Heart left ventricle (tissue), 13 donors: ENCODE results near the gene SMARCB1.

Experiments used
- POLR2A ChIP-seq, 2 donors: fragments of 450-650 bp; IDR thresholded peaks; one replicate each; pipeline ENCODE4 v1.6.1; 2017; ENCODE audit warnings: antibody characterized with exemption in 2 of 2, mild to moderate bottlenecking in 2 of 2, moderate library complexity in 2 of 2
- TF ChIP-seq, protein P1 (sequence below), 12 donors: fragments of 200-600 bp; sonication (generic) in 4 of 12; IDR thresholded peaks; one replicate each; pipeline versions ENCODE4 v1.5.0 to v1.8.0; 2018 to 2022; ENCODE audit warnings: antibody characterized with exemption in 12 of 12, mild to moderate bottlenecking in 5 of 12
- donor health status: ischemic (EF 13 %, LVEDD 7.1; RV severe dilation, severe dysfunction).
- donor health status: DM: no; HTN: yes; CAD: no.
- donor health status: DM: no; HTN: no; CAD: no.
- donor health status: ischemic (EF 25% LVEDD 6.9; RV normal size, moderate dysfunction).
- donor health status: ischemic (EF 25% LVEDD 5.7; RV mildly dilated, moderate dysfunction).
- donor health status: ischemic (EF 35%, LVEDD 5.7; RV mildly dilated, moderate dysfunction).
- donor health status: nonischemic (EF 11% LVEDD 7.7; RV severe dilation, severe dysfunction).
- donor health status: DM: yes; HTN: yes; CAD: no.
- donor health status: PGD.
- donor health status: ischemic (EF 29% LVEDD 5.4; RV normal size, mild dysfunction).
- donor health status: nonischemic (EF 23%, LVEDD 6.1; RV moderate dilation, normal function).

DNA sequence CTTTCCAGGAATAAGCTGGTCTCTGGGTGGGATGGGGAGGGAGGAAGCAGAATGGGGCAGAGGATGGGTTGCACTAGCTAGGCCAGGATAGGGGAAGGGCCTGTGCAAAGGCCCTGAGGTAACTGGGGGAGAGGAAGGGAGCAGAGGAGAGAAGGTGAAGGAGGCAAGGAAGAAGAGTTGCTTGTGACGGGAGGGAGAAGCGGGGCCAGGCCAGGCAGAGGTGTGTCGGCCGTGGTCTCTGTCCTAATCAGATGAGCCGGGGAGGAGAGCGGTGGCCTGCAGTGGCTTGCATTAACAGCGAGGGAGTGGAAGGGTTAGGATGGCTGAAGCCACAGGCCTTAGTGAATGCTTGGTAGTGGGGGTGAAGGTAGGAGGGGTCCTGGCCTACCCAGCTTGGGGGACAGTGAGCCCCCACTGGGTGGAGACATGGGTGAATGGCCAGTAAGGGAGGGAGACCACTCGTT, 58.0 kb downstream of the SMARCB1 start:
- no peak for TF ChIP-seq POLR2A (IDR thresholded peaks at IDR 0.05)
- TF ChIP-seq, protein P1, sequence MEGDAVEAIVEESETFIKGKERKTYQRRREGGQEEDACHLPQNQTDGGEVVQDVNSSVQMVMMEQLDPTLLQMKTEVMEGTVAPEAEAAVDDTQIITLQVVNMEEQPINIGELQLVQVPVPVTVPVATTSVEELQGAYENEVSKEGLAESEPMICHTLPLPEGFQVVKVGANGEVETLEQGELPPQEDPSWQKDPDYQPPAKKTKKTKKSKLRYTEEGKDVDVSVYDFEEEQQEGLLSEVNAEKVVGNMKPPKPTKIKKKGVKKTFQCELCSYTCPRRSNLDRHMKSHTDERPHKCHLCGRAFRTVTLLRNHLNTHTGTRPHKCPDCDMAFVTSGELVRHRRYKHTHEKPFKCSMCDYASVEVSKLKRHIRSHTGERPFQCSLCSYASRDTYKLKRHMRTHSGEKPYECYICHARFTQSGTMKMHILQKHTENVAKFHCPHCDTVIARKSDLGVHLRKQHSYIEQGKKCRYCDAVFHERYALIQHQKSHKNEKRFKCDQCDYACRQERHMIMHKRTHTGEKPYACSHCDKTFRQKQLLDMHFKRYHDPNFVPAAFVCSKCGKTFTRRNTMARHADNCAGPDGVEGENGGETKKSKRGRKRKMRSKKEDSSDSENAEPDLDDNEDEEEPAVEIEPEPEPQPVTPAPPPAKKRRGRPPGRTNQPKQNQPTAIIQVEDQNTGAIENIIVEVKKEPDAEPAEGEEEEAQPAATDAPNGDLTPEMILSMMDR (IDR thresholded peaks at IDR 0.05) = no peak
